Neural progenitor cell (in vitro differentiated cells): Measurements from ENCODE around the gene ECEL1.

ENCODE experiments used
- EZH2 ChIP-seq: fragments of 200-600 bp; sonication (generic); IDR thresholded peaks from 2 replicates; pipeline ENCODE4 v1.6.1; 2017; ENCODE audit warnings: antibody characterized with exemption, mild to moderate bottlenecking, moderate library complexity
- EZH2phosphoT487 ChIP-seq: fragments of 200-600 bp; sonication (generic); IDR thresholded peaks from 2 replicates; pipeline ENCODE4 v1.6.1; 2017; ENCODE audit warnings: antibody characterized with exemption
- TF ChIP-seq, protein P1 (sequence below): fragments of 200-600 bp; sonication (generic); IDR thresholded peaks from 2 replicates; pipeline ENCODE4 v1.5.1; 2017; ENCODE audit warnings: antibody characterized with exemption, mild to moderate bottlenecking

GRCh38 chr2:232480201-232481190, 7.1 kb downstream of the ECEL1 start:
- TF ChIP-seq EZH2 = no peak
- TF ChIP-seq, protein P1, sequence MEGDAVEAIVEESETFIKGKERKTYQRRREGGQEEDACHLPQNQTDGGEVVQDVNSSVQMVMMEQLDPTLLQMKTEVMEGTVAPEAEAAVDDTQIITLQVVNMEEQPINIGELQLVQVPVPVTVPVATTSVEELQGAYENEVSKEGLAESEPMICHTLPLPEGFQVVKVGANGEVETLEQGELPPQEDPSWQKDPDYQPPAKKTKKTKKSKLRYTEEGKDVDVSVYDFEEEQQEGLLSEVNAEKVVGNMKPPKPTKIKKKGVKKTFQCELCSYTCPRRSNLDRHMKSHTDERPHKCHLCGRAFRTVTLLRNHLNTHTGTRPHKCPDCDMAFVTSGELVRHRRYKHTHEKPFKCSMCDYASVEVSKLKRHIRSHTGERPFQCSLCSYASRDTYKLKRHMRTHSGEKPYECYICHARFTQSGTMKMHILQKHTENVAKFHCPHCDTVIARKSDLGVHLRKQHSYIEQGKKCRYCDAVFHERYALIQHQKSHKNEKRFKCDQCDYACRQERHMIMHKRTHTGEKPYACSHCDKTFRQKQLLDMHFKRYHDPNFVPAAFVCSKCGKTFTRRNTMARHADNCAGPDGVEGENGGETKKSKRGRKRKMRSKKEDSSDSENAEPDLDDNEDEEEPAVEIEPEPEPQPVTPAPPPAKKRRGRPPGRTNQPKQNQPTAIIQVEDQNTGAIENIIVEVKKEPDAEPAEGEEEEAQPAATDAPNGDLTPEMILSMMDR = no peak
- no peak for TF ChIP-seq EZH2phosphoT487
